ENCODE data around the gene OTOF. TPM values are rescaled to one million over a fixed set of nuclear protein-coding genes. Genes with fewer than 3 reads are reported as not detected.

The OTOF gene
- total and polyA plus RNA-seq, 2 of the 4 experiments (the other 2 are of a cell fraction), result 0.03 TPM; not detected in 1

DNA sequence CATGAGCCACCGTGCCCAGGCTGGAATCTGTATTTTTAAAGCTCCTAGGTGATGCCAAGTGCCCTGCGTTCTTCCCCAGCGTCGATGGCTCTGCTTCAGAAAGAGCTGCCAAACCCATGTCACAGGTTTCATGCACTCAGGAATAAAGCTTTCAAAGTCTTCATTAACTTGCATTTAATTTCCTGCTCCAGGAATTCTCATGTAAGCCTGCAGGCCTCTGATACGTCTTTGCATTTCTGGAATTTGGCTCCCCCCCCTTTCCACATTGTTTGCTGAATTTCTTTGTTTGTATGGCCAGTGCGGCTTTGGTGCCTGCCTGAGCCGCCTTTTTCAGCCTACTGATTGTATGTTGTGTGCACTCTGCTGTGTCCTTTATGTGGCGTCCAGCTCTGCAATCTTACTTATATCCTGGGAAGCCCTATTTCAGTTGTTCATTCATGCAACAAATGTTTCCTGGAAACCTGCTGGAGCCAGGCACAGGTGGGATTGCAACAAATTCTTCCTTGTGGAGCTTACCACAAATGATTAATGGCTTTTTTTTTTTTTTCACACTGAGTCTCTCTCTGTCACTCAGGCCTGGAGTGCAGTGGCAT lies 17.9 kb upstream of the OTOF start:
- Histone ChIP-seq H3K79me1 (ENCODE audit: low read depth in 1 of 2, low read length in 2 of 2) (no peaks in the 10 kb centered on the region), H3K9ac (ENCODE audit: low read depth, low read length) (no peak overlapping the region), H3K14ac (replicated peaks; ENCODE audit: low read depth, low read length) (no peak overlapping the region), H3K9me3 (ENCODE audit: control insufficient read depth, insufficient read depth, low read length) (no peaks in the 10 kb centered on the region), H2AK9ac (replicated peaks; ENCODE audit: low read depth, low read length, poor library complexity) (no peak overlapping the region), H3K4me1 (ENCODE audit: control insufficient read depth, insufficient read depth, low read length) (no peaks in the 10 kb centered on the region), H4K5ac (ENCODE audit: low read depth, low read length) (no peak overlapping the region), H4K20me1 (ENCODE audit: insufficient read depth, low read length) (no peaks in the 10 kb centered on the region), H3K4ac (ENCODE audit: low read depth, low read length) (no peak overlapping the region), H3K56ac (ENCODE audit: extremely low read depth, insufficient read depth, low read length) (no peak overlapping the region), H3K27me3 (ENCODE audit: control insufficient read depth, insufficient read depth, low read length) (peaks cover 54% of the 10 kb centered on the region), H4K8ac (ENCODE audit: low read depth in 2 of 2, low read length in 2 of 2) (no peak overlapping the region), H2BK5ac (ENCODE audit: low read depth, low read length, poor library complexity, severe bottlenecking) (no peak overlapping the region), H3K36me3 (ENCODE audit: control insufficient read depth, insufficient read depth, low read length) (no peaks in the 10 kb centered on the region), H4K91ac (ENCODE audit: insufficient read depth, low read depth, low read length) (no peak overlapping the region), H3K23ac (ENCODE audit: low read depth, low read length) (no peak overlapping the region), H3K4me3 (ENCODE audit: insufficient read depth, low read depth, low read length) (no peak overlapping the region), H2AK5ac (ENCODE audit: low read depth, low read length) (no peak overlapping the region), H2AFZ (replicated peaks; ENCODE audit: low read length, poor library complexity) (no peak overlapping the region), H2BK15ac (ENCODE audit: low read depth, low read length) (no peak overlapping the region), H3K4me2 (ENCODE audit: low read depth, low read length) (no peak overlapping the region), H3K9me1 (ENCODE audit: insufficient read depth, low read length) (no peaks in the 10 kb centered on the region), H2BK20ac (ENCODE audit: low read depth, low read length) (no peak overlapping the region), H3K18ac (ENCODE audit: low read depth, low read length) (no peak overlapping the region), H2BK120ac (ENCODE audit: low read depth, low read length) (no peak overlapping the region), H3K27ac (ENCODE audit: insufficient read depth, low read length) (no peak overlapping the region)
- intact Hi-C loops (cut with micrococcal nuclease), result no loop called here
- BruUV-seq (replicated peaks), result no TSS peak
- in situ Hi-C loops (cut with MboI; ENCODE audit: low sequenced_read_pairs), result no loop called here
- TF ChIP-seq MXI1 (IDR thresholded peaks at IDR 0.05; ENCODE audit: borderline replicate concordance, low read depth, low read length), result no peak
- TF ChIP-seq MAZ (IDR thresholded peaks at IDR 0.05; ENCODE audit: borderline replicate concordance, low read depth, low read length), result no peak
- TF ChIP-seq BHLHE40 (IDR thresholded peaks at IDR 0.05; ENCODE audit: low read depth, low read length), result no peak
- no peak for TF ChIP-seq SMC3 (IDR thresholded peaks at IDR 0.05; ENCODE audit: low read depth, low read length)
- no peak for TF ChIP-seq FOS (IDR thresholded peaks at IDR 0.05; ENCODE audit: low read depth, low read length)
- TF ChIP-seq, protein P1, sequence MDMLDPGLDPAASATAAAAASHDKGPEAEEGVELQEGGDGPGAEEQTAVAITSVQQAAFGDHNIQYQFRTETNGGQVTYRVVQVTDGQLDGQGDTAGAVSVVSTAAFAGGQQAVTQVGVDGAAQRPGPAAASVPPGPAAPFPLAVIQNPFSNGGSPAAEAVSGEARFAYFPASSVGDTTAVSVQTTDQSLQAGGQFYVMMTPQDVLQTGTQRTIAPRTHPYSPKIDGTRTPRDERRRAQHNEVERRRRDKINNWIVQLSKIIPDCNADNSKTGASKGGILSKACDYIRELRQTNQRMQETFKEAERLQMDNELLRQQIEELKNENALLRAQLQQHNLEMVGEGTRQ (IDR thresholded peaks at IDR 0.05; ENCODE audit: low read depth, low read length), result no peak
- no peak for TF ChIP-seq CHD1 (IDR thresholded peaks at IDR 0.05; ENCODE audit: low read depth, low read length)
- TF ChIP-seq RAD21 (IDR thresholded peaks at IDR 0.05; ENCODE audit: low read length), result no peak
- TF ChIP-seq CEBPB (IDR thresholded peaks at IDR 0.05; ENCODE audit: low read depth, low read length), result no peak
- no peak for TF ChIP-seq ELK1 (IDR thresholded peaks at IDR 0.05; ENCODE audit: borderline replicate concordance, low read depth, low read length)
- TF ChIP-seq NFE2L2 (IDR thresholded peaks at IDR 0.05; ENCODE audit: low read depth, low read length), result no peak
- POLR2A ChIA-PET (ENCODE audit: unreplicated experiment), result no interaction called here
- dilution Hi-C loops (cut with HindIII; ENCODE audit: low sequenced_read_pairs, unreplicated experiment), result no loop called here
- CTCF ChIA-PET, result no interaction called here
- ATAC-seq (ENCODE audit: low read depth) (no peak), DNase-seq (no peak)
- WGBS, 2 experiments (ENCODE audit: extremely low coverage in 2 of 2, insufficient read length in 1 of 2), result 77% methylated on average over 3 of the region's 8 CpGs; no CpG with 5 or more reads in 1 of the 2 experiments
